GM19452 (cell line): ENCODE results near the gene SPOP.
"Not testable (repeated sequence)": the region's sequence is repeated elsewhere in the genome, so short reads cannot be mapped to it uniquely, and the experiment has no call there.

Source experiments
- ATAC-seq: cut with Tn5 transposase; IDR thresholded peaks from one replicate; pipeline ENCODE4 v1.9.1; 2021; ENCODE audit not compliant: unreplicated experiment

The SPOP gene

GRCh38 chr17:49696233-49696761 is 18.4 kb upstream of the SPOP start:
- no peak for ATAC-seq

DNA sequence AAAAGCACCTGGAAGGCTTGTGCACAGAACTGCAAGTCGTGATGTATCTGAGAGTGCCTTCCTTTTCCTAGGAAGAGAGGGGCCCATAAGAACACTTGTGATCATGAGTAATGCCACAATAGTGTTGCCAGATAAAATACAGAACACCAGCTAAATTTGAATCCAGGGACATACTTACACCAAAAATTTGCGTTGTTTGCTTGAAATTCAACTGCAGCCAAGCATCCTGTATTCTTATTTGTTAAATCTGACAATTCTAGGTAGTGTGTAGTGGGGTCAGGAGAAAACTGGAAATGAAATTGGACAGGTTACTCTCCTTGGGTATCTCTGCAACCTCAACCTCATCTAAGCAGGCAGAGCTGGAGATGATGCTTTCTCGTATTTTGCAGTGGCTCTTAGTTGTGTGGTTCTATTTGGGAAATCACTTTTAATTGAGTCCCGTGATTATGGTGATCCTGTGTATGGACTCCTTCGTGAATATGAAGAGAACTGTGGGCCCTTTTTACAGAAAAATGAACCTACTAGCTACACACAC is 17.9 kb upstream of the SPOP start:
- ATAC-seq = no peak

GRCh38 chr17:49694847-49695697 is 17.2 kb upstream of the SPOP start:
- no peak for ATAC-seq

GRCh38 chr17:49692751-49693150 is 14.9 kb upstream of the SPOP start:
- ATAC-seq = no peak

DNA sequence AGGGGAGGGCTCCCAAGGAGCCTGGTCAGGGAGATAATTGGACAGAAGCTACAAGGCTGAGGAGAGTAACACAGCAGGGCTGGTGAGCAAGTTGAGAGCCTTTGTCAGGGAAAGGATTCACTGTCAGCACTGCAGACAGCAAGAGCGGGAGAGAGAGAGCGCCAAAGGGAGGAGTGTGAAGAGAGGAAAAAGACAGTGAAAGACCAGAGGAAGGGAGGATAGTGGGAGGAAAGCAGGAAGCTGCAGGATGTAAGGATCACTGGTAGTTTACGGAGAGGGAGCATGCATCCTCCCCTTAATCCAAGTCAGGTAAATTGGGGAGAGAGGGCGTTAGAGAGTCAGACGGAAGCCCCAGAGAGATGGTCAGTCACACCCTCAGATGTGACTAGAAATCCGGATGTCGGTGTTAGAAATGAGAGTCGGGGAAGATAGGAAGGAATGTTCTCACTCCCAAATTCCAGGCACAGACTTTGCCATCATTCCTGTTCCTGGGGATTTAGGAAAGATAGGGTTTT is 13.8 kb upstream of the SPOP start:
- ATAC-seq = no peak

- no peak for ATAC-seq
These were observed 13.3 kb upstream of the SPOP start for GRCh38 chr17:49691086-49691676.

DNA sequence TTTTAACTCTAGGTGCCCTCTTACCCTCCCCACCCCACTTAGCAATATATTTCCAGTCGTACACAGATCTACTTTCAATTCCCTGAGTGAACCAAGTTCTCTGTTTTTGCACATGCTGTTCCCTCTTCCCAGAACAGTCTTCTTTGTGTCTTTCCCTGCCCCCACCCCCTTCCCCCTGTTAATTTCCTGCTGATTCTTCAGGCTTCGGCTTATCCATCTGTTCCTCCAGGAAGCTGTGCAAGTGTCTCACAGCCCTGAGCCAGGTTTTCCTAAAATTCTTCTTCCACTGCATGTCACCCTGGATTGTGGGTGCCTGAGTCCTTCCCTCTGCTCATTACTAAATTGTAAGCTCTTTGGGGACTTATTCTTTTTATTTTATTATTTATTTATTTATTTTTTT is 12.4 kb upstream of the SPOP start:
- no peak for ATAC-seq

GRCh38 chr17:49688848-49689247 is 11.0 kb upstream of the SPOP start:
- ATAC-seq = no peak

DNA sequence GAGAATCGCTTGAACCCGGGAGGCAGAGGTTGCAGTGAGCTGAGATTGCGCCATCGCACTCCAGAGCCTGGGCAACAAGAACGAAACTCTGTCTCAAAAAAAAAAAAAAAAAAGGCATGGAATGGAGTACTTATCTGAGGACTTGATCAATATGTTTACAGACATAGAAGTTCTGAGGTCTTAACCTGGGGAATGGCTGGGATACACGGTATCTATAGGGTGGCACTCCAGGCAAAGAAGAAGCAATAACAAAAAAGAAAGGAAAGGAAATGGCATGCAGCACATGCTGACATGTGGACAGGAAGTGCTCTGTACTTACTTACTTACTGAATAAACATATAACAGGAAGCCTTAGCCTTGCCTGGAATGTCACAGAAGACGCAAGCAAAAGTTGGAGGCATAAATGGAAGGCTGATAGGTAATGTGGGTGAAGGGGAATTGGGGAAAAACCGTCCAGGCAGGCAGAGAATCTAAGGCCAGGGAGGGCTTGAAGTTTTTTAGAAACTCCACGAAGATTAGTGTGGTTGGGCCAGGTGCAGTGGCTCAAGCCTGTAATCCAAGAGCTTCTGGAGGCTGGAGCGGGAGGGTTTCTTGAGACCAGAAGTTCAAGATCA is 10.1 kb upstream of the SPOP start:
- no peak for ATAC-seq

GRCh38 chr17:49681106-49681979 is 3.4 kb upstream of the SPOP start:
- ATAC-seq = no peak

DNA sequence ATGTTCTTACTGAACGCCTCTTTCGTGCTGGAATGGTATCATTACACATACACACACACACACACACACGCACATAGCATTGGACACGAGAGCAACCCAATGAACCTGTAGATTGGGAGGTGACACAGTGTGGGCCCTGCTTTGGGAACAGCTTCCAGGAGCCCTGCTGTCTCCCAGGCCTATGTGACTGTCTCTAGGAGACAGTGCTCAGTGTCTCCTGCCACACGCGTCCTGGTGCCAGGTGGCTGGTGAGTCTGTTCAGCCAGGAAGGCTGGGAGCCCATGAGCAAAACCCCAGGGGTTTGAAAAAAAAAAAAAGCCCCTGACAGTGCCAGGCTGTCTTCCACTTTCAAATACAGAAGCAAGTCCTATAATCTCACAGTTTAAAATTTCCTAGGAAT is 2.4 kb upstream of the SPOP start:
- ATAC-seq = no peak

DNA sequence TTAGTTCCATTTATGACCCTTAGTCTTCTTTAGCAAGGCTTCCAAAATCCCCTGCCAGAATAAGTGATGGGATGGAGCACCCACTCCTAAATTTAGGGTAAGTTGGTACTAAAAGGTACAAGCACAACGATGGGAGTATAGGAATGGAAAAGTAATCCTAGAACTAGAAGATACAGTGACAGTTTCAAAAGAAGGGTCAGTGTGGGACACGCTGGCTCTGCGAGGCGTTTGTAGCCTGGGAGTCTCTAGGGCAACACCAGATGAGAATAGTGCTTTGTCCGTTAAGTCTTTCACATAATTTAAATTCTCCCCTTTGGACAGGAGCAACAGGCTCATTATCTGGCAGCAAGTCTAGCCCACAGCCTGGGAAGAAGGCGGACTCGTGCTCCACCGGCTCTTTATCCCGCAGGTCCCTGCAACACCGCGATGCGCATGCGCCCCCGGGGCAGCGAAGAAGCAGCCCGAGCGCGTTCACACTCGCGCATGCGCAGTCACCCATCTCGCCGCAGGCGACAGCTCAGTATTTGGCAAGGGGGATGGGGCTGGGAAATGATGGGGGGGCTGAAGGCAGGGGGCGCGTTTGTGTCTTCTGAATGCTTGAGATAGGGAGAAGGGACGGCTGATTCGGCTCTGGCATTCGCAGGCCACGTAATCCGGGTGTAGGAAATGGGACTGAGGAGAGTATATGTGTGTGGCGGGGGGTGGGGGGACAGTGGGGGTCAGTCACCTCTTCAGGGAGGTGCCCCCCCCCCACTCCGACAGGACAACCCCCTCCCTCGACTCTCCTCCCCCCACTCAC is 564 bp downstream of the SPOP start:
- ATAC-seq = peak; percentile 53

- peak; percentile 57 for ATAC-seq
These were observed 1.5 kb downstream of the SPOP start for GRCh38 chr17:49676276-49676868.

- ATAC-seq = no peak
These were observed 3.4 kb downstream of the SPOP start for GRCh38 chr17:49674507-49674906.

DNA sequence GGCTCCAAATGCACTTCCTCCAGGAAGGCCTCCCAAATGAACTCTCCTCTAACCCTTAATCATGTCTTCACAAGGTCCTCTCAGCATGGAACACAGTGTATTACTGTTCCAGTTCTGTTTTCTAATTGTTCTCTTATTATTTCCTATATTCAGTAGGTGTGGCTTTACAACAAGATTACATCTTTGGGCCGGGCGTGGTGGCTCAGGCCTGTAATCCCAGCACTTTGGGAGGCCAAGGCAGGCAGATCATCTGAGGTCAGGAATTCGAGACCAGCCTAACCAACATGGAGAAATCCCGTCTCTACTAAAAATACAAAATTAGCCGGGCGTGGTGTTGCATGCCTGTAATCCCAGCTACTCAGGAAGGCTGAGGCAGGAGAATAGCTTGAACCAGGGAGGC is 4.2 kb downstream of the SPOP start:
- not testable (repeated sequence) for ATAC-seq

DNA sequence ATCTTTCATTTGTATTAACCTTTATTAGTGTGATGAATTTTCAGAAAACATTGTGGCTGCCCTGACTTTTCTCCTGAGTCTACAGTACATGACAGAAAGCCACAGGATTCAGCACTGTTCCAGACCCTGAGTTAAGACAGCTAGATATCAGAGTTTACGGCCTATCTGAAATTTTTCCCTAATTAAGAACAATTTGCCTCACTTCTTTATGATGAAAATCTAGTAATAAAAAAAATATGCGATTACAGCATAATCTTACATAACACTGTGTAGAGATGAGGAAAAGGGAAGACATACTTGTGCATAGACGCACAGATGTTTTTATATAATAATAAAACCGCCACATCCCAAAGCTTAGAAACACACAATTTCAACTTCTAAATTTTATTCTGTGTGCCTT is 7.3 kb downstream of the SPOP start:
- ATAC-seq = no peak

GRCh38 chr17:49670002-49670401 is 7.9 kb downstream of the SPOP start:
- ATAC-seq = no peak

DNA sequence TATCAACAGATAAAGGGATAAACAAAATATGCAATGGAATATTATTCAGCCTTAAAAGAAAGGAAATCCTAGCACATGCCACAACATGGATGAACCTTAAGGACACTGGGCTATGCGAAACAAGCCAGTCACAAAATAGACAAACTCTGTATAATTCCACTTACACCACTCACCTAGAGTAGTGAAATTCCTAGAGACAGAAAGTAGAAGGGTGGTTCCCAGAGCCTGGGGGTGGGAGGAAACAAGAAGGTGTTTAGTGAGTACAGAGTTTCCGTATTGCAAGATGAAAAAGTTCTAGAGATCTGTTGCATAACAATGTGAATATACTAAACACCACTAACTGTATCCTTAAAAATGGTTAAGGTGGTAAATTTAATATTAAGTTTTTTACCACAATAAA is 10.0 kb downstream of the SPOP start:
- ATAC-seq = no peak

DNA sequence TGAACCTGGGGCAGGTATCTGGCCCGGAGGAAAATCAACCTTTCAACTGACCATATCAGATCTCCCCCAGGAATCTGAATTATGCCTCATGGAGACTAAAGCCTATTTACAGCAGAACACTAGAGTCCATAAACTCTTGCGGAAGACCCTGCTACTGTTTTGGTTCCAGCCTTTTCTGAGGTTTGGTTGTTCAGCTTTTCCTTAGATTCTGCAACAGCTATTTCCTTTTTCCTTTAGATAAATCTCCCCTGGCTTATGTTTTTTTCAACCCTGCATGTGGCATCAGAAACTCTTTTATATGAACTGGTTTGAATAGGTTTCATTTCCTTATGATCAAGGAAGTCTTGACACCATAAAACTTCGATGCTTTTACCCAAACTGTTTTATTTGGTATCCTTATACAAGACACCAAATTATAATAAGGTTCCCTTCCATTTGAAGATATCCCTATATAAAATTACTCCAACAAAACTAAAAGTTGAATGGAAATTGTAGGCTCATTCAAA is 13.1 kb downstream of the SPOP start:
- ATAC-seq = no peak
